ENCODE data around the gene TEX53.

DNA sequence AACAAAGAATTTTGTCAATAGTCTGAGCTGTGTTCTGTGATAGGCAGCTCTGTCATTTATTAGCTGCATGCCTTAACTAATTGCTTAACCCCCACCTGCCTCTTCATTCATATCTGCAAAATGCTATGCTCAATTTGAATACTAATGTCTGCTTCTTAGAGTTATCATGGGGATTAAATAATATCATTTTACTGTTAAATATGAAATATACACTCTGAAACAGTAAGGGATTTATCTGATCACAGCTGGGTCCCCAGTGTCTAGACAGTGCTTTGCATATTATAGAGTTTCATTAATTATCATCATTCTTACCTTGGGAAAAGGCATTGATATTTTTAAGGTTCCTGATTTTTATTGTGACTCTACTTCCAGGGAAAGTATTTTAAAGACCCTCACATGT, 12.4 kb upstream of the TEX53 start:
- TF ChIP-seq, protein P1, sequence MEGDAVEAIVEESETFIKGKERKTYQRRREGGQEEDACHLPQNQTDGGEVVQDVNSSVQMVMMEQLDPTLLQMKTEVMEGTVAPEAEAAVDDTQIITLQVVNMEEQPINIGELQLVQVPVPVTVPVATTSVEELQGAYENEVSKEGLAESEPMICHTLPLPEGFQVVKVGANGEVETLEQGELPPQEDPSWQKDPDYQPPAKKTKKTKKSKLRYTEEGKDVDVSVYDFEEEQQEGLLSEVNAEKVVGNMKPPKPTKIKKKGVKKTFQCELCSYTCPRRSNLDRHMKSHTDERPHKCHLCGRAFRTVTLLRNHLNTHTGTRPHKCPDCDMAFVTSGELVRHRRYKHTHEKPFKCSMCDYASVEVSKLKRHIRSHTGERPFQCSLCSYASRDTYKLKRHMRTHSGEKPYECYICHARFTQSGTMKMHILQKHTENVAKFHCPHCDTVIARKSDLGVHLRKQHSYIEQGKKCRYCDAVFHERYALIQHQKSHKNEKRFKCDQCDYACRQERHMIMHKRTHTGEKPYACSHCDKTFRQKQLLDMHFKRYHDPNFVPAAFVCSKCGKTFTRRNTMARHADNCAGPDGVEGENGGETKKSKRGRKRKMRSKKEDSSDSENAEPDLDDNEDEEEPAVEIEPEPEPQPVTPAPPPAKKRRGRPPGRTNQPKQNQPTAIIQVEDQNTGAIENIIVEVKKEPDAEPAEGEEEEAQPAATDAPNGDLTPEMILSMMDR (IDR thresholded peaks at IDR 0.05) = no peak
- TF ChIP-seq POLR2A (IDR thresholded peaks at IDR 0.05) = no peak
- TF ChIP-seq EP300 (IDR thresholded peaks at IDR 0.05) = no peak

Data from ovary (tissue), 3 donors.